HepG2 (cell line): ENCODE data around the gene TAF6. TPM values are rescaled to one million over a fixed set of nuclear protein-coding genes. Genes with fewer than 3 reads are reported as not detected.

ENCODE experiments used
- AGO1 ChIP-seq: fragments of 200-400 bp; formaldehyde crosslinking; IDR thresholded peaks from 2 replicates; pipeline ENCODE4 v1.6.1; 2017; ENCODE audit warnings: mild to moderate bottlenecking, low read depth, low read length, moderate library complexity; ENCODE audit not compliant: poor library complexity, severe bottlenecking
- ARID2 ChIP-seq: sonication (generic); formaldehyde crosslinking; IDR thresholded peaks from 2 replicates; pipeline ENCODE4 v1.8.1; 2022; ENCODE audit warnings: mild to moderate bottlenecking, missing genetic modification reagents, borderline replicate concordance
- ASH2L ChIP-seq: fragments of 300-600, 200-600 bp; sonication (generic); IDR thresholded peaks from 2 replicates; pipeline ENCODE4 v1.7.0; 2017; ENCODE audit warnings: low read depth, mild to moderate bottlenecking, moderate library complexity, mixed read lengths, low read length; ENCODE audit not compliant: insufficient read length
- BRF2 ChIP-seq: sonication (generic); formaldehyde crosslinking; IDR thresholded peaks from 2 replicates; pipeline ENCODE4 v1.8.1; 2022; ENCODE audit warnings: mild to moderate bottlenecking, missing genetic modification reagents
- CHCHD3 ChIP-seq: sonication (generic); formaldehyde crosslinking; IDR thresholded peaks from 2 replicates; pipeline ENCODE4 v1.8.0; 2022; ENCODE audit warnings: mild to moderate bottlenecking, missing genetic modification reagents, moderate library complexity
- FOSL2 ChIP-seq: sonication (generic); formaldehyde crosslinking; IDR thresholded peaks from 2 replicates; pipeline ENCODE4 v1.4.0; 2020; ENCODE audit warnings: missing genetic modification reagents
- HNF1A ChIP-seq, 2 experiments: sonication (generic) in 1 of 2; formaldehyde crosslinking in 1 of 2; IDR thresholded peaks; 2 replicates each; pipeline versions ENCODE4 v1.4.0 to v1.6.1; 2016 to 2020; ENCODE audit warnings: borderline replicate concordance in 1 of 2, low read depth in 1 of 2, mild to moderate bottlenecking in 1 of 2, missing genetic modification reagents in 1 of 2
- KLF9 ChIP-seq: IDR thresholded peaks from 2 replicates; pipeline ENCODE4 v1.6.1; 2016; ENCODE audit warnings: low read depth
- MEF2D ChIP-seq: sonication (generic); formaldehyde crosslinking; IDR thresholded peaks from 2 replicates; pipeline ENCODE4 v1.5.1; 2020; ENCODE audit warnings: mild to moderate bottlenecking, missing genetic modification reagents
- MIER2 ChIP-seq: IDR thresholded peaks from 2 replicates; pipeline ENCODE4 v1.6.1; 2016; ENCODE audit warnings: missing biosample characterization, missing genetic modification reagents
- NFATC3 ChIP-seq: sonication (generic); formaldehyde crosslinking; IDR thresholded peaks from 2 replicates; pipeline ENCODE4 v1.5.1; 2020; ENCODE audit warnings: mild to moderate bottlenecking, missing genetic modification reagents
- NONO ChIP-seq, 2 experiments: fragments of 450-650 bp in 1 of 2; sonication (generic) in 1 of 2; formaldehyde crosslinking in 1 of 2; IDR thresholded peaks in 1 of 2; conservative IDR thresholded peaks in 1 of 2; 2 replicates each; pipeline versions ENCODE4 v1.6.1 to v1.8.0; 2017 to 2022; ENCODE audit warnings: mild to moderate bottlenecking in 1 of 2, missing genetic modification reagents in 1 of 2, moderate library complexity in 1 of 2
- SOX13 ChIP-seq, 3 experiments: fragments of 450-650 bp in 1 of 3; sonication (generic) in 1 of 3; formaldehyde crosslinking in 1 of 3; IDR thresholded peaks in 2 of 3; conservative IDR thresholded peaks in 1 of 3; 2 replicates each; pipeline versions ENCODE4 v1.5.0 to v1.6.1; 2016 to 2020; ENCODE audit warnings: antibody characterized with exemption in 1 of 3, mild to moderate bottlenecking in 1 of 3, missing compliant biosample characterization in 1 of 3, missing genetic modification reagents in 1 of 3, moderate library complexity in 1 of 3
- SRSF4 ChIP-seq: fragments of 200-400 bp; formaldehyde crosslinking; IDR thresholded peaks from one replicate; pipeline ENCODE4 v1.6.1; 2018; ENCODE audit warnings: mild to moderate bottlenecking, low read depth, low read length, moderate library complexity; ENCODE audit not compliant: poor library complexity, severe bottlenecking
- TERF1 ChIP-seq: sonication (generic); formaldehyde crosslinking; IDR thresholded peaks from 2 replicates; pipeline ENCODE4 v1.8.0; 2022; ENCODE audit warnings: mild to moderate bottlenecking, missing genetic modification reagents, moderate library complexity
- ZNF317 ChIP-seq: sonication (generic); formaldehyde crosslinking; IDR thresholded peaks from 2 replicates; pipeline ENCODE4 v1.5.0; 2020; ENCODE audit warnings: mild to moderate bottlenecking, missing genetic modification reagents
- polyA plus RNA-seq, 8 experiments: library from polyadenylated mRNA; depleted of rRNA in 3 of 8; stranded (reverse) in 7 of 8; unstranded in 1 of 8; fragments of >200 nt; fragmentation: Illumina TruSeq in 4 of 8; extraction: Trizol in 4 of 8; gene quantifications; 2 replicates each; pipeline versions ENCODE4 v1.2.1 to v1.2.3, GENCODE V29; 2011 to 2016; ENCODE audit warnings: low read depth in 4 of 8, missing spikeins in 1 of 8, mixed read lengths in 1 of 8; ENCODE audit not compliant: insufficient read depth in 1 of 8
- total RNA-seq, 5 experiments: library from RNA; depleted of rRNA; stranded (reverse); fragments of >200 nt; fragmentation: Illumina TruSeq; extraction: Trizol; gene quantifications; 2 replicates each; pipeline ENCODE4 v1.2.3, GENCODE V29; 2016; ENCODE audit warnings: low read depth in 1 of 5
- TF ChIP-seq, protein P1 (sequence below): sonication (generic); formaldehyde crosslinking; IDR thresholded peaks from 2 replicates; pipeline ENCODE4 v1.9.0; 2021; ENCODE audit warnings: missing genetic modification reagents, mild to moderate bottlenecking, borderline replicate concordance
- TF ChIP-seq, protein P2 (sequence below): sonication (generic); formaldehyde crosslinking; IDR thresholded peaks from 2 replicates; pipeline ENCODE4 v1.5.0; 2020; ENCODE audit warnings: missing genetic modification reagents

Gene TAF6
- total and polyA plus RNA-seq, 2 of the 13 experiments (the other 11 are each of a cell fraction or from before 2014, with no cell fraction given): 12.9 to 18.8 TPM

DNA sequence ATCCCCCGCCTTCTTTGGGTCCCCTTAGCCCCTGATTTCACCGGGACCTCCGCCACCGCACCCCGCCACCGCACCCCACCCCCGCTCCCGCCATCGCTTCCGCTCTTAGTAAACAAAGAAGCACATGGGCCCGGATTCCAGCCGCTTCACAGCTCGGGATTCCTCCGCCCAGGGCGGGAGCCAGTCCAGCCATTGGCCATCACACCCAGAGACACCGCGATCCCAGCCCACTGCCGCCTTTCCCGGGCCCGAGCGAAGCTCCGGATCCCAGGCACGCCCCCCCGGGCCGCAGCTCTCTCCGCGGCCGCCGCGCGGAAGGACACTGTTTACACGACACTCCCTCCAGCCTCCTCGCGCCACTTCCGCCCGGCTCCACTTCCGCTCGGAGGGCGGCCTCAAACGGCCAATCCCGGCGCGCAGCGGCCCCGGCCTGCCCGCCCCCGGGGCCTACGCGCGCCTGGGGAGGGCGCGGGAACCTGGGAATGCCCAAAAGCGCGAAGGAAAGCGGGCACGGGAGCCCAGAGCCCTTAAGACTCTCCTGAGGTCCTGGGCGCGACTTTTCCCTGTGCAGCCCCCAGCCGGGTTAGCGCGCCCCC is 18.6 kb downstream of the TAF6 start (continued):
- TF ChIP-seq HNF1A (IDR thresholded peaks at IDR 0.05; ENCODE audit: low read depth) (no peak), HNF1A (CRISPR knock-in tag; IDR thresholded peaks at IDR 0.05; ENCODE audit: borderline replicate concordance) (peak; percentile 65; the same call in 1 of the 2 replicates), FOSL2 (peak; percentile 53), ASH2L (peak; percentile 89), NONO (IDR thresholded peaks at IDR 0.05) (no peak), NONO (CRISPR knock-in tag; conservative IDR thresholded peaks at IDR 0.05) (peak; percentile 16; the same call in 1 of the 2 replicates), MEF2D (CRISPR knock-in tag) (no peak), ZNF317 (0 out of 2 replicates have a peak, but pooled peaks have one; percentile 1), NFATC3 (CRISPR knock-in tag) (no peak), TERF1 (CRISPR knock-in tag) (no peak), AGO1 (no peak), CHCHD3 (CRISPR knock-in tag) (peak; percentile 70; the same call in 1 of the 2 replicates), KLF9 (CRISPR knock-in tag) (peak; percentile 99), SRSF4 (no peak), BRF2 (CRISPR knock-in tag) (no peak; the same call in 1 of the 2 replicates), MIER2 (CRISPR knock-in tag) (no peak), SOX13 (IDR thresholded peaks at IDR 0.05) (no peak; the same call in 1 of the 2 replicates), SOX13 (CRISPR knock-in tag; conservative IDR thresholded peaks at IDR 0.05 in 1 of 2, IDR thresholded peaks at IDR 0.05 in 1 of 2) (peak in 1 of 2 experiments; percentile 64; a peak in 2 of 4 replicates), ARID2 (no peak)
- TF ChIP-seq, protein P1, sequence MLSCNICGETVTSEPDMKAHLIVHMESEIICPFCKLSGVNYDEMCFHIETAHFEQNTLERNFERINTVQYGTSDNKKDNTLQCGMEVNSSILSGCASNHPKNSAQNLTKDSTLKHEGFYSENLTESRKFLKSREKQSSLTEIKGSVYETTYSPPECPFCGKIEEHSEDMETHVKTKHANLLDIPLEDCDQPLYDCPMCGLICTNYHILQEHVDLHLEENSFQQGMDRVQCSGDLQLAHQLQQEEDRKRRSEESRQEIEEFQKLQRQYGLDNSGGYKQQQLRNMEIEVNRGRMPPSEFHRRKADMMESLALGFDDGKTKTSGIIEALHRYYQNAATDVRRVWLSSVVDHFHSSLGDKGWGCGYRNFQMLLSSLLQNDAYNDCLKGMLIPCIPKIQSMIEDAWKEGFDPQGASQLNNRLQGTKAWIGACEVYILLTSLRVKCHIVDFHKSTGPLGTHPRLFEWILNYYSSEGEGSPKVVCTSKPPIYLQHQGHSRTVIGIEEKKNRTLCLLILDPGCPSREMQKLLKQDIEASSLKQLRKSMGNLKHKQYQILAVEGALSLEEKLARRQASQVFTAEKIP: no peak
- TF ChIP-seq, protein P2, sequence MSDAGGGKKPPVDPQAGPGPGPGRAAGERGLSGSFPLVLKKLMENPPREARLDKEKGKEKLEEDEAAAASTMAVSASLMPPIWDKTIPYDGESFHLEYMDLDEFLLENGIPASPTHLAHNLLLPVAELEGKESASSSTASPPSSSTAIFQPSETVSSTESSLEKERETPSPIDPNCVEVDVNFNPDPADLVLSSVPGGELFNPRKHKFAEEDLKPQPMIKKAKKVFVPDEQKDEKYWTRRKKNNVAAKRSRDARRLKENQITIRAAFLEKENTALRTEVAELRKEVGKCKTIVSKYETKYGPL (CRISPR knock-in tag): no peak
